ENCODE results near the gene MXD4.

Gene MXD4

GRCh38 chr4:2256156-2256731 is 5.7 kb downstream of the MXD4 start:
- H3K4me1 ChIP-seq (ENCODE audit: control insufficient read depth in 1 of 2, insufficient read depth in 2 of 2, low read length in 2 of 2) = peaks cover 29 to 38% of the 10 kb centered on the region in 2 donors

GRCh38 chr4:2255501-2256155 is 6.3 kb downstream of the MXD4 start:
- Histone ChIP-seq H3K27me3 (ENCODE audit: control insufficient read depth in 1 of 2, insufficient read depth in 2 of 2, low read length in 2 of 2) (no peaks in the 10 kb centered on the region), H3K36me3 (ENCODE audit: control insufficient read depth in 1 of 2, insufficient read depth in 2 of 2, low read length in 2 of 2) (peaks cover 17 to 53% of the 10 kb centered on the region in 2 donors), H3K27ac (ENCODE audit: low read depth, low read length) (no peak overlapping the region), H3K4me1 (ENCODE audit: control insufficient read depth in 1 of 2, insufficient read depth in 2 of 2, low read length in 2 of 2) (peaks cover 28 to 34% of the 10 kb centered on the region in 2 donors), H3K9ac (ENCODE audit: low read depth in 1 of 2, low read length in 2 of 2) (no peak overlapping the region), H3K4me3 (ENCODE audit: low read depth in 1 of 2, low read length in 2 of 2) (no peak overlapping the region), H3K9me3 (ENCODE audit: control insufficient read depth in 1 of 2, low read length in 2 of 2) (no peaks in the 10 kb centered on the region)

More at GRCh38 chr4:2256156-2256731, 5.7 kb downstream of the MXD4 start:
- H3K9me3 ChIP-seq (ENCODE audit: control insufficient read depth in 1 of 2, low read length in 2 of 2) = no peaks in the 10 kb centered on the region
- no peak overlapping the region for H3K4me3 ChIP-seq (ENCODE audit: low read depth in 1 of 2, low read length in 2 of 2)
- H3K27ac ChIP-seq (ENCODE audit: low read depth, low read length) = peak overlapping the region; percentile 28
- no peaks in the 10 kb centered on the region for H3K27me3 ChIP-seq (ENCODE audit: control insufficient read depth in 1 of 2, insufficient read depth in 2 of 2, low read length in 2 of 2)
- H3K36me3 ChIP-seq (ENCODE audit: control insufficient read depth in 1 of 2, insufficient read depth in 2 of 2, low read length in 2 of 2) = peaks cover 11 to 48% of the 10 kb centered on the region in 2 donors
- H3K9ac ChIP-seq (ENCODE audit: low read depth in 1 of 2, low read length in 2 of 2) = no peak overlapping the region

DNA sequence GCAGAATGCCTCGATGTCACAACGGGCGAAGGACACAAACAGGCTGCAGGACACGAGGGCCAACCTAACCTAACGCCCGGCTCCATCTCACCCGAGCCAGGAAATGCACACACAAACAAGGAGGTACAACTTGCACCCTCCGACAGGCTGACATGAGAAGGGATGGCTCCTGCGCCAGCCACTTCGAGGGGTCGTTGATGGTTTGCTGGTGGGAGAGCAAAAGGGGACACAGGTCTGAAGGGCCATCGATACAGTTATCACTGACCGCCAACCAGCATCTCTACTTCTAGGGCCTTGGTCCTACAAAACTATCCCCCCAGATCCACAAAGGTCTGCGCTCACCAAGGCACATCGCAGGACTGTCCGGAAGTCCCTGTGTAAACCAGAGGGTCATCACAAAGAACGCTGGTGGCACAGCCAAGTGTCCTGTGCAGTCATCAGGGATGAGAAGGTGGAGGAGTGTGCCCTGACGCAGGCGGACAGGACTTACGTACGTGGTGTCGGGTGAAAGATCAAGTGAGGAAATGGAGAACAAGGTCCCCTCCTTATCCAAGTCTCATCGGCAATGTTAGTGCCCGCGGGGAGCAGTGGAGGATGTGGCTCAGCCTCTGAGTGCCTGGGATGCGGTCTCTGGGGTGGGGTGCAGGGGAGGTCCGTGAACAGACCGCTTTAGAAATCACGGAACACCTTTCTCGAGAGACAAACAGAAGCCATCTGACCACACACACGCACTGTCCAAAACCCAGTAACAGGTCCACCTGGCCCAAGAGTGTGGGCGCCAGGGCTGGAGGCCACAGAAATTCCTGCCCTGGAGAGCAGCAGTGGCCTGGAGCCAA is 7.0 kb downstream of the MXD4 start:
- no peaks in the 10 kb centered on the region for H3K27me3 ChIP-seq (ENCODE audit: control insufficient read depth in 1 of 2, insufficient read depth in 2 of 2, low read length in 2 of 2)
- peaks cover 20 to 27% of the 10 kb centered on the region in 2 donors for H3K4me1 ChIP-seq (ENCODE audit: control insufficient read depth in 1 of 2, insufficient read depth in 2 of 2, low read length in 2 of 2)
- no peak overlapping the region for H3K27ac ChIP-seq (ENCODE audit: low read depth, low read length)
- peaks cover 18 to 60% of the 10 kb centered on the region in 2 donors for H3K36me3 ChIP-seq (ENCODE audit: control insufficient read depth in 1 of 2, insufficient read depth in 2 of 2, low read length in 2 of 2)
- no peak overlapping the region for H3K4me3 ChIP-seq (ENCODE audit: low read depth in 1 of 2, low read length in 2 of 2)
- H3K9ac ChIP-seq (ENCODE audit: low read depth in 1 of 2, low read length in 2 of 2) = no peak overlapping the region
- H3K9me3 ChIP-seq (ENCODE audit: control insufficient read depth in 1 of 2, low read length in 2 of 2) = no peaks in the 10 kb centered on the region

DNA sequence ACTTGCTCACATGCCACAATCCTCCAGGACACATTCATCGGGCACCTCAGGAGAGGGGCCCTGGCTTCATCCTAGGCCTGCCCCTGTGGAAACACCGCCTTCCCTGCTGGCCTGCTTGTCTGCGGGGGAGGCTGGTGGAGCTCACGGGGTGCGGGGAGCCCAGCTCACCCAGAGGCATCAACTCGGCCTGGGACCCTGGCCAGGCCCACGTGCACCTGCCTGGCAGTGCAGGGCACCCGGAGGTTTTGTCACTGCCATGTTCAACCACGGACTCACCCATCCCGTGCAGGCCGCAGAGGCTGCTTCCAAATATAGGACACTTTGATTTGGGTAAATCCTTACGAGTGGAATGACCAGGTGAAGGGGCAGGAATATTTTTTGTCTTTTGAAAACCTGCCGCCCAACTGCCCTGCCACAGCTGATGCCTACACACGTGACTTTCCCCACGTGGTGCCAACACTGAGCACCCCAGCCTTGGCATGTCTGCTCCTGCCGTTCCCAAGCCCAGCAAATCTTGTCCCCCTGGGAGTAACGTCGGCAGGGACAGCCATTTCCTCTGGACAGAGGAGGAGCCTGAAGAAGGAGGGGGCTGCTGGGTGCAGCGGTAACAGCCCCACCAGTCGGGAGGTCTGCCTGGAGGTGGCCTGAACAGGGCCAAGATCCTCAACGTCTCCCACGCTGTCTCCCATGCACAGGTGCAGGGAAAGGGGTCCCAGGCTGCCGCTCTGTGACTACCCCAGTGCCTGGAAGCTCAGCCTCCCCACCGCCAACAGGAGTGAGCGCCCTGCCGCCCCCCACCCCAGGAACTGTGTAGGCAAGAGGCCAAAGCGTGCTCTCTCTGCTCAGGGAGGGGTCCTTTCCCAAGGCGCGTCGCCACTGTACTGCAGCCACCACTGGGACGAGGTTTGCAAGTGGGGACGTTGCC is 8.5 kb downstream of the MXD4 start:
- H3K9me3 ChIP-seq (ENCODE audit: control insufficient read depth in 1 of 2, low read length in 2 of 2) = no peaks in the 10 kb centered on the region
- H3K4me1 ChIP-seq (ENCODE audit: control insufficient read depth in 1 of 2, insufficient read depth in 2 of 2, low read length in 2 of 2) = peaks cover 6 to 12% of the 10 kb centered on the region in 2 donors
- H3K9ac ChIP-seq (ENCODE audit: low read depth in 1 of 2, low read length in 2 of 2) = no peak overlapping the region
- H3K36me3 ChIP-seq (ENCODE audit: control insufficient read depth in 1 of 2, insufficient read depth in 2 of 2, low read length in 2 of 2) = peaks cover 23 to 70% of the 10 kb centered on the region in 2 donors
- H3K27me3 ChIP-seq (ENCODE audit: control insufficient read depth in 1 of 2, insufficient read depth in 2 of 2, low read length in 2 of 2) = no peaks in the 10 kb centered on the region
- H3K4me3 ChIP-seq (ENCODE audit: low read depth in 1 of 2, low read length in 2 of 2) = no peak overlapping the region
- no peak overlapping the region for H3K27ac ChIP-seq (ENCODE audit: low read depth, low read length)

DNA sequence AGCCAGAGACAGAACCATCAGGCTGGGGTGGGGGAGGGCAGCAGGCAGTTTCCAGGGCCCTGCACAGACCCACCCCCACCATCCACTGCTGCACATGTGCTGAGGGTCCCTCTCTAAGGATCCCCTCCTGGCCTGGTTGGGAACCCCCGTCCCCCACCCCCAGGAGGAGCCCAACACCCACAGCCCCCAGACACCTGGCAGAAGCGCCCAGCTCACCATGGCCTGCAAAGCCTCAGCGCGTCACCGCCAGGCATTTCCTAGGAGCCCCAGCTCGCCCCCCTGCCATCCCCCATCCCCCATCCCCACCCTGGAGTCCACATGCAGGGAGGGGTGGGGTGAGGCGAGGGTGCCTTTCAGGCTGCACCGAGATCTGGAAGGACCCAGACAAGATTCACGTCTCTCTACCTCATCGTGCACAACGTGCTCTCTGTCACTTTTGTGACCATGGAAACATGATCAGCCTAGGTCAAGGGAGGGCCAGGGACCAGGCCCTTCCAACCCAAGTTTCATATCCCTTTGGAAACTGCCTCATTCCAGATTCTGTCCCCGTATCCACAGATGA is 9.3 kb downstream of the MXD4 start:
- H3K27me3 ChIP-seq (ENCODE audit: control insufficient read depth in 1 of 2, insufficient read depth in 2 of 2, low read length in 2 of 2) = no peaks in the 10 kb centered on the region
- H3K4me3 ChIP-seq (ENCODE audit: low read depth in 1 of 2, low read length in 2 of 2) = no peak overlapping the region
- peaks cover 2 to 8% of the 10 kb centered on the region in 2 donors for H3K4me1 ChIP-seq (ENCODE audit: control insufficient read depth in 1 of 2, insufficient read depth in 2 of 2, low read length in 2 of 2)
- H3K27ac ChIP-seq (ENCODE audit: low read depth, low read length) = no peak overlapping the region
- H3K9me3 ChIP-seq (ENCODE audit: control insufficient read depth in 1 of 2, low read length in 2 of 2) = no peaks in the 10 kb centered on the region
- no peak overlapping the region for H3K9ac ChIP-seq (ENCODE audit: low read depth in 1 of 2, low read length in 2 of 2)
- peaks cover 25 to 66% of the 10 kb centered on the region in 2 donors for H3K36me3 ChIP-seq (ENCODE audit: control insufficient read depth in 1 of 2, insufficient read depth in 2 of 2, low read length in 2 of 2)

DNA sequence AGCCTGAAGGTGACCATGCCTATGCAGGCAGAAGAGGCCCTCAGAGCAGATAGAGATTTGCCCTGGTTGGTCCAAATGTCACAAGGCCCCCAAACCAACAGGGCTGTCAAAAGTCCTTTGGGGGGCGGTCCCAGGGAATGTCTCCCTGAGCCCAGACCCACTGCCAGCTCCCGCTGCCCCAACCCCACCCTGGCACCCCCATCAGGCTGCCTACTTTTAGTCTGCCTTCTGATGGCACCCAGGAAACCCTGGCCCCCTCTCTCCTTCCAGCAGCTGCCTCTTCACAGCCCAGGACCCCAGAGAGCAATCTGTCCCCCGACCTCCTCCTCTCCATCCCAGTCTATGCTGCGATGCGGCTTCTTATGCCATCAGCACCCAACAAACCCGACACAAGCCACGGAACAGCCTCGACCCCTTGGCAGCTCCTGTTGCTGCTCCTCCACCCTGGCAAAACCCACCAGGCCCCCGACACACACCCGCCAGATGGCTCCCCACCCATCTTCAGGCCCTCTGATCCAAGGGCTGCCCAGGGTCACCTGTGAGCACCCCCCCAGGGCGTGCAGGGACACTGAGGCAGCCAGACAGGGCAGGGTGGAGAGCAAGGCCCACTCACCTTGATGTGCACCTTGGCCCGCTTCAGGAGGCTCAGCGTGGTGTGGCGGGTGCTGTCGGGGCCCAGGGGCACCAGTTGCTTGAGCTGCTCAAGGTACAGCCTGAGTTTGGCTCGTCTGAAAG is 9.9 kb downstream of the MXD4 start:
- Histone ChIP-seq H3K27ac (ENCODE audit: low read depth, low read length) (no peak overlapping the region), H3K9ac (ENCODE audit: low read depth in 1 of 2, low read length in 2 of 2) (no peak overlapping the region), H3K27me3 (ENCODE audit: control insufficient read depth in 1 of 2, insufficient read depth in 2 of 2, low read length in 2 of 2) (no peaks in the 10 kb centered on the region), H3K4me1 (ENCODE audit: control insufficient read depth in 1 of 2, insufficient read depth in 2 of 2, low read length in 2 of 2) (peaks cover 0 to 2% of the 10 kb centered on the region in 2 donors), H3K4me3 (ENCODE audit: low read depth in 1 of 2, low read length in 2 of 2) (no peak overlapping the region), H3K9me3 (ENCODE audit: control insufficient read depth in 1 of 2, low read length in 2 of 2) (no peaks in the 10 kb centered on the region), H3K36me3 (ENCODE audit: control insufficient read depth in 1 of 2, insufficient read depth in 2 of 2, low read length in 2 of 2) (peaks cover 25 to 60% of the 10 kb centered on the region in 2 donors)

- Histone ChIP-seq H3K27ac (ENCODE audit: low read depth, low read length) (no peak overlapping the region), H3K4me3 (ENCODE audit: low read depth in 1 of 2, low read length in 2 of 2) (no peak overlapping the region), H3K9me3 (ENCODE audit: control insufficient read depth in 1 of 2, low read length in 2 of 2) (no peaks in the 10 kb centered on the region), H3K4me1 (ENCODE audit: control insufficient read depth in 1 of 2, insufficient read depth in 2 of 2, low read length in 2 of 2) (no peaks in the 10 kb centered on the region), H3K36me3 (ENCODE audit: control insufficient read depth in 1 of 2, insufficient read depth in 2 of 2, low read length in 2 of 2) (peaks cover 25 to 59% of the 10 kb centered on the region in 2 donors), H3K27me3 (ENCODE audit: control insufficient read depth in 1 of 2, insufficient read depth in 2 of 2, low read length in 2 of 2) (no peaks in the 10 kb centered on the region), H3K9ac (ENCODE audit: low read depth in 1 of 2, low read length in 2 of 2) (no peak overlapping the region)
These were observed 10.7 kb downstream of the MXD4 start for GRCh38 chr4:2251073-2251794.

- Histone ChIP-seq H3K9ac (ENCODE audit: low read depth in 1 of 2, low read length in 2 of 2) (no peak overlapping the region), H3K9me3 (ENCODE audit: control insufficient read depth in 1 of 2, low read length in 2 of 2) (no peaks in the 10 kb centered on the region), H3K27me3 (ENCODE audit: control insufficient read depth in 1 of 2, insufficient read depth in 2 of 2, low read length in 2 of 2) (no peaks in the 10 kb centered on the region), H3K4me1 (ENCODE audit: control insufficient read depth in 1 of 2, insufficient read depth in 2 of 2, low read length in 2 of 2) (no peaks in the 10 kb centered on the region), H3K4me3 (ENCODE audit: low read depth in 1 of 2, low read length in 2 of 2) (no peak overlapping the region), H3K27ac (ENCODE audit: low read depth, low read length) (no peak overlapping the region), H3K36me3 (ENCODE audit: control insufficient read depth in 1 of 2, insufficient read depth in 2 of 2, low read length in 2 of 2) (peaks cover 25 to 59% of the 10 kb centered on the region in 2 donors)
These were observed 11.4 kb downstream of the MXD4 start for GRCh38 chr4:2250357-2251072.

Data from duodenal mucosa (tissue), 2 donors.